ENCODE data around the gene ABCC1.

Gene ABCC1

GRCh38 chr16:16003719-16004313 is 54.4 kb downstream of the ABCC1 start:
- Histone ChIP-seq H3K4me3 (ENCODE audit: low read depth, low read length, poor library complexity, severe bottlenecking) (no peak overlapping the region), H3K4me2 (ENCODE audit: low read length) (no peak overlapping the region), H3K4me1 (ENCODE audit: insufficient read depth, low read length, severe bottlenecking) (peaks cover 34% of the 10 kb centered on the region), H4K20me1 (ENCODE audit: insufficient read depth, low read length) (no peaks in the 10 kb centered on the region), H3K9me3 (ENCODE audit: low read length) (no peaks in the 10 kb centered on the region), H3F3A (ENCODE audit: insufficient read depth, low read length) (no peaks in the 10 kb centered on the region), H3K27ac (ENCODE audit: low read depth, low read length, poor library complexity, severe bottlenecking) (no peak overlapping the region), H3K27me3 (ENCODE audit: insufficient read depth, low read length) (no peaks in the 10 kb centered on the region), H2AFZ (ENCODE audit: low read length) (no peak overlapping the region), H3K36me3 (ENCODE audit: insufficient read depth, low read length) (peaks cover 5% of the 10 kb centered on the region), H3K79me2 (ENCODE audit: insufficient read depth, low read length) (peaks cover 37% of the 10 kb centered on the region), H3K9ac (ENCODE audit: low read length) (no peak overlapping the region), H3K9me2 (ENCODE audit: low read depth, low read length) (no peaks in the 10 kb centered on the region)
- TF ChIP-seq CTCF (IDR thresholded peaks at IDR 0.05; ENCODE audit: low read length) (no peak), EZH2 (IDR thresholded peaks at IDR 0.05; ENCODE audit: borderline replicate concordance, low read length) (no peak)

GRCh38 chr16:16004314-16004749 is 54.9 kb downstream of the ABCC1 start:
- Histone ChIP-seq H2AFZ (ENCODE audit: low read length) (no peak overlapping the region), H3K9me2 (ENCODE audit: low read depth, low read length) (no peaks in the 10 kb centered on the region), H3K4me2 (ENCODE audit: low read length) (no peak overlapping the region), H3K4me1 (ENCODE audit: insufficient read depth, low read length, severe bottlenecking) (peaks cover 39% of the 10 kb centered on the region), H3K4me3 (ENCODE audit: low read depth, low read length, poor library complexity, severe bottlenecking) (no peak overlapping the region), H3K27me3 (ENCODE audit: insufficient read depth, low read length) (no peaks in the 10 kb centered on the region), H3K27ac (ENCODE audit: low read depth, low read length, poor library complexity, severe bottlenecking) (no peak overlapping the region), H3F3A (ENCODE audit: insufficient read depth, low read length) (0 out of 2 replicates have a peak, but pooled peaks cover 3% of the 10 kb centered on the region), H3K9me3 (ENCODE audit: low read length) (no peaks in the 10 kb centered on the region), H3K79me2 (ENCODE audit: insufficient read depth, low read length) (peaks cover 37% of the 10 kb centered on the region), H3K9ac (ENCODE audit: low read length) (no peak overlapping the region), H4K20me1 (ENCODE audit: insufficient read depth, low read length) (no peaks in the 10 kb centered on the region), H3K36me3 (ENCODE audit: insufficient read depth, low read length) (peaks cover 10% of the 10 kb centered on the region)
- TF ChIP-seq CTCF (IDR thresholded peaks at IDR 0.05; ENCODE audit: low read length): no peak
- no peak for TF ChIP-seq EZH2 (IDR thresholded peaks at IDR 0.05; ENCODE audit: borderline replicate concordance, low read length)

GRCh38 chr16:16005721-16006120 is 56.3 kb downstream of the ABCC1 start:
- H3F3A ChIP-seq (ENCODE audit: insufficient read depth, low read length): 0 out of 2 replicates have a peak, but pooled peaks cover 3% of the 10 kb centered on the region
- H3K9me3 ChIP-seq (ENCODE audit: low read length): no peaks in the 10 kb centered on the region
- H3K4me1 ChIP-seq (ENCODE audit: insufficient read depth, low read length, severe bottlenecking): peaks cover 41% of the 10 kb centered on the region
- H3K79me2 ChIP-seq (ENCODE audit: insufficient read depth, low read length): peaks cover 34% of the 10 kb centered on the region
- H3K27me3 ChIP-seq (ENCODE audit: insufficient read depth, low read length): no peaks in the 10 kb centered on the region
- no peaks in the 10 kb centered on the region for H4K20me1 ChIP-seq (ENCODE audit: insufficient read depth, low read length)
- no peaks in the 10 kb centered on the region for H3K9me2 ChIP-seq (ENCODE audit: low read depth, low read length)
- H3K27ac ChIP-seq (ENCODE audit: low read depth, low read length, poor library complexity, severe bottlenecking): peak overlapping the region; percentile 98
- H2AFZ ChIP-seq (ENCODE audit: low read length): no peak overlapping the region
- H3K4me3 ChIP-seq (ENCODE audit: low read depth, low read length, poor library complexity, severe bottlenecking): no peak overlapping the region
- no peak for TF ChIP-seq CTCF (IDR thresholded peaks at IDR 0.05; ENCODE audit: low read length)
- no peak for TF ChIP-seq EZH2 (IDR thresholded peaks at IDR 0.05; ENCODE audit: borderline replicate concordance, low read length)
- H3K36me3 ChIP-seq (ENCODE audit: insufficient read depth, low read length): peaks cover 23% of the 10 kb centered on the region
- no peak overlapping the region for H3K9ac ChIP-seq (ENCODE audit: low read length)
- no peak overlapping the region for H3K4me2 ChIP-seq (ENCODE audit: low read length)
